Testis (tissue), 3 donors: ENCODE results near the gene UNC13B. TPM values are rescaled to one million over a fixed set of nuclear protein-coding genes. Genes with fewer than 3 reads are reported as not detected.

ENCODE experiments used
- DNase-seq: peaks from one replicate; pipeline ENCODE4 v3.0.0-alpha.2; 2019
- H3K27ac ChIP-seq, 2 donors: fragments of 200-600 bp; sonication (generic); one replicate each; pipeline ENCODE4 v1.5.1; 2019
- H3K27me3 ChIP-seq: fragments of 200-600 bp; sonication (generic); one replicate; pipeline ENCODE4 v1.5.1; 2019
- H3K36me3 ChIP-seq: fragments of 200-600 bp; sonication (generic); one replicate; pipeline ENCODE4 v1.5.1; 2017; ENCODE audit warnings: low read depth; ENCODE audit errors: missing control alignments
- H3K4me1 ChIP-seq: fragments of 200-600 bp; sonication (generic); one replicate; pipeline ENCODE4 v1.5.1; 2019
- H3K4me3 ChIP-seq, 2 donors: fragments of 200-600 bp; sonication (generic); one replicate each; pipeline ENCODE4 v1.5.1; 2017 to 2019
- H3K9me3 ChIP-seq: fragments of 200-600 bp; sonication (generic); one replicate; pipeline ENCODE4 v1.5.1; 2017
- CTCF ChIP-seq, 3 experiments: fragments of 450-650 bp in 2 of 3; fragments of 200-600 bp in 1 of 3; sonication (generic) in 1 of 3; IDR thresholded peaks; one replicate each; pipeline ENCODE4 v1.5.1; 2016 to 2019; ENCODE audit warnings: antibody characterized with exemption in 3 of 3, mild to moderate bottlenecking in 2 of 3, moderate library complexity in 1 of 3
- POLR2A ChIP-seq: fragments of 450-650 bp; IDR thresholded peaks from one replicate; pipeline ENCODE4 v1.6.1; 2017; ENCODE audit warnings: antibody characterized with exemption, mild to moderate bottlenecking, moderate library complexity
- WGBS, 2 donors: methylation state at CpG; one replicate each; pipeline ENCODE4 v1.1.5; 2018; 5-methylcytosine and 5-hydroxymethylcytosine counted together
- intact Hi-C: fragments of 100-400 bp; cut with DNase I; formaldehyde crosslinking; loops from one replicate; pipeline ENCODE4 v1.15.1; 2023; ENCODE audit warnings: low total_unique reads
- polyA plus RNA-seq: library from polyadenylated mRNA; stranded (reverse); fragments of 350-450 nt; fragmentation: Illumina TruSeq; extraction: RNeasy Lipid Tissue Mini Kit (QIAGEN cat#74804); gene quantifications from one replicate; pipeline ENCODE4 v1.2.3, GENCODE V29; 2014; ENCODE audit warnings: low read depth, low replicate concordance; ENCODE audit not compliant: insufficient read depth
- total RNA-seq, 2 donors: library from RNA; depleted of rRNA; stranded (reverse); fragments of >200 nt; gene quantifications; one replicate each; pipeline ENCODE4 v1.2.3, GENCODE V29; 2016

UNC13B gene
- total and polyA plus RNA-seq, 3 donors from 2014 or later: 37.0 to 51.0 (median 40.2) TPM

DNA sequence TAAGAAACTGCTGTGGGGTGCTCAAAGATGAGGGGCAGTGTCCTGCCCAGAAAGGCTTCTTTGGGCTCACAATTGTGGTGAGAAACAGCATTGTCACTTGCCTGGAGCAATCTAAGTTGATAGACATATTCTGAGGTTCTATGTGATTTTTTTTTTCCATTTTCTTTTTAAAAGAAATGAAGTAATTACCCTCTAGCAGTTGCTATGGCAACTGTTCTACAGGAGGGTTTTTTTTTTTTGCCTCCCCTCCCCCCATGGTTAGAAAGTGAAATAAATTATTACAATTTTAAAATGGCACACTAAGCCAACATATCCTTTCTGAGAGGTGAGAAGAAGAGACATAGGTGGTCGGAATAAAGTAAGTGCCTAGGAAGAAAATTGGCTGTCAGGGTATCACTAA lies 127.0 kb downstream of the UNC13B start:
- DNase-seq: no peak
- Histone ChIP-seq H3K27ac (no peak overlapping the region), H3K36me3 (no peaks in the 10 kb centered on the region), H3K4me1 (no peaks in the 10 kb centered on the region), H3K9me3 (no peaks in the 10 kb centered on the region), H3K4me3 (no peak overlapping the region), H3K27me3 (no peaks in the 10 kb centered on the region)
- WGBS, 2 donors: 95 to 97% methylated on average over 1 of the region's 1 CpG
- intact Hi-C loops: no loop called here
- no peak for TF ChIP-seq POLR2A
- no peak for TF ChIP-seq CTCF (IDR thresholded peaks at IDR 0.05)

- DNase-seq: no peak
- H3K27ac ChIP-seq: no peak overlapping the region
- no peaks in the 10 kb centered on the region for H3K9me3 ChIP-seq
- H3K4me1 ChIP-seq: no peaks in the 10 kb centered on the region
- WGBS, 2 donors: 57 to 68% methylated on average over 2 of the region's 2 CpGs
- intact Hi-C loops: no loop called here
- H3K27me3 ChIP-seq: no peaks in the 10 kb centered on the region
- H3K4me3 ChIP-seq: no peak overlapping the region
- TF ChIP-seq POLR2A (no peak), CTCF (IDR thresholded peaks at IDR 0.05) (no peak)
- no peaks in the 10 kb centered on the region for H3K36me3 ChIP-seq
These were observed 131.7 kb downstream of the UNC13B start for GRCh38 chr9:35293376-35293964.

- TF ChIP-seq CTCF (IDR thresholded peaks at IDR 0.05) (no peak), POLR2A (no peak)
- H3K9me3 ChIP-seq: no peaks in the 10 kb centered on the region
- no peaks in the 10 kb centered on the region for H3K36me3 ChIP-seq
- no peaks in the 10 kb centered on the region for H3K4me1 ChIP-seq
- intact Hi-C loops: no loop called here
- H3K27ac ChIP-seq: peak overlapping the region in 1 of 2 donors; percentile 42
- H3K27me3 ChIP-seq: no peaks in the 10 kb centered on the region
- 69 to 76% methylated on average over 6 of the region's 6 CpGs for WGBS, 2 donors
- DNase-seq: no peak
- no peak overlapping the region for H3K4me3 ChIP-seq
These were observed 132.3 kb downstream of the UNC13B start for GRCh38 chr9:35294066-35294465.

- no peaks in the 10 kb centered on the region for H3K4me1 ChIP-seq
- no peak overlapping the region for H3K4me3 ChIP-seq
- H3K36me3 ChIP-seq: no peaks in the 10 kb centered on the region
- H3K27me3 ChIP-seq: no peaks in the 10 kb centered on the region
- intact Hi-C loops: no loop called here
- no peak for TF ChIP-seq POLR2A
- no peak for TF ChIP-seq CTCF (IDR thresholded peaks at IDR 0.05)
- no peaks in the 10 kb centered on the region for H3K9me3 ChIP-seq
- DNase-seq: no peak
- peak overlapping the region in 1 of 2 donors; percentile 42 for H3K27ac ChIP-seq
- WGBS, 2 donors: 82 to 84% methylated on average over 6 of the region's 6 CpGs
These were observed 132.7 kb downstream of the UNC13B start for GRCh38 chr9:35294556-35294955.

- H3K4me1 ChIP-seq: no peaks in the 10 kb centered on the region
- no peak for TF ChIP-seq CTCF (IDR thresholded peaks at IDR 0.05)
- TF ChIP-seq POLR2A: no peak
- no peak overlapping the region for H3K4me3 ChIP-seq
- H3K27me3 ChIP-seq: no peaks in the 10 kb centered on the region
- peak; percentile 41 for DNase-seq
- no peaks in the 10 kb centered on the region for H3K36me3 ChIP-seq
- intact Hi-C loops: no loop called here
- 76 to 77% methylated on average over 13 of the region's 13 CpGs for WGBS, 2 donors
- peak overlapping the region in 1 of 2 donors; percentile 42 for H3K27ac ChIP-seq
- H3K9me3 ChIP-seq: no peaks in the 10 kb centered on the region
These were observed 133.7 kb downstream of the UNC13B start for GRCh38 chr9:35295369-35296036.
